HCT116 (cell line): ENCODE results near the gene TTLL5.

ENCODE experiments used
- CBX3 ChIP-seq: IDR thresholded peaks from 2 replicates; pipeline ENCODE4 v1.6.1; 2012; ENCODE audit warnings: low read depth
- EGR1 ChIP-seq: IDR thresholded peaks from 2 replicates; pipeline ENCODE4 v1.6.1; 2012; ENCODE audit warnings: low read depth
- JUND ChIP-seq: IDR thresholded peaks from 2 replicates; pipeline ENCODE4 v1.6.1; 2012
- POLR2A ChIP-seq: IDR thresholded peaks from 2 replicates; pipeline ENCODE4 v1.7.0; 2011; ENCODE audit warnings: borderline replicate concordance; ENCODE audit not compliant: insufficient read depth, insufficient read length; ENCODE audit errors: extremely low read depth
- SIN3A ChIP-seq: IDR thresholded peaks from 2 replicates; pipeline ENCODE4 v1.6.1; 2012; ENCODE audit warnings: low read depth
- SP1 ChIP-seq: IDR thresholded peaks from 2 replicates; pipeline ENCODE4 v1.6.1; 2012; ENCODE audit warnings: low read depth
- SRF ChIP-seq: IDR thresholded peaks from 2 replicates; pipeline ENCODE4 v1.6.1; 2012; ENCODE audit warnings: low read depth
- ZBTB33 ChIP-seq: IDR thresholded peaks from 2 replicates; pipeline ENCODE4 v1.6.1; 2011; ENCODE audit warnings: mild to moderate bottlenecking, low read length, moderate library complexity; ENCODE audit not compliant: insufficient replicate concordance; ENCODE audit errors: extremely low read depth
- ZNF274 ChIP-seq: fragments of 200-500 bp; sonication (Bioruptor generic); IDR thresholded peaks from 2 replicates; pipeline ENCODE4 v1.6.1; 2014; ENCODE audit warnings: mild to moderate bottlenecking, low read depth, low read length, inconsistent platforms
- TF ChIP-seq, protein P1 (sequence below), 3 experiments: fragments of 200-600 bp in 1 of 3; sonication (generic) in 1 of 3; IDR thresholded peaks in 2 of 3; conservative IDR thresholded peaks in 1 of 3; 2 replicates each; pipeline ENCODE4 v1.5.1; 2012 to 2017; ENCODE audit warnings: low read depth in 2 of 3, low read length in 2 of 3, antibody characterized with exemption in 1 of 3, borderline replicate concordance in 1 of 3, control low read depth in 1 of 3, mild to moderate bottlenecking in 1 of 3, mixed read lengths in 1 of 3, mixed run types in 1 of 3, moderate library complexity in 1 of 3; ENCODE audit not compliant: insufficient read depth in 1 of 3

- no peak for TF ChIP-seq POLR2A
- TF ChIP-seq CBX3 = no peak
- TF ChIP-seq EGR1 = no peak
- no peak for TF ChIP-seq SIN3A
- no peak for TF ChIP-seq JUND
- TF ChIP-seq, protein P1, sequence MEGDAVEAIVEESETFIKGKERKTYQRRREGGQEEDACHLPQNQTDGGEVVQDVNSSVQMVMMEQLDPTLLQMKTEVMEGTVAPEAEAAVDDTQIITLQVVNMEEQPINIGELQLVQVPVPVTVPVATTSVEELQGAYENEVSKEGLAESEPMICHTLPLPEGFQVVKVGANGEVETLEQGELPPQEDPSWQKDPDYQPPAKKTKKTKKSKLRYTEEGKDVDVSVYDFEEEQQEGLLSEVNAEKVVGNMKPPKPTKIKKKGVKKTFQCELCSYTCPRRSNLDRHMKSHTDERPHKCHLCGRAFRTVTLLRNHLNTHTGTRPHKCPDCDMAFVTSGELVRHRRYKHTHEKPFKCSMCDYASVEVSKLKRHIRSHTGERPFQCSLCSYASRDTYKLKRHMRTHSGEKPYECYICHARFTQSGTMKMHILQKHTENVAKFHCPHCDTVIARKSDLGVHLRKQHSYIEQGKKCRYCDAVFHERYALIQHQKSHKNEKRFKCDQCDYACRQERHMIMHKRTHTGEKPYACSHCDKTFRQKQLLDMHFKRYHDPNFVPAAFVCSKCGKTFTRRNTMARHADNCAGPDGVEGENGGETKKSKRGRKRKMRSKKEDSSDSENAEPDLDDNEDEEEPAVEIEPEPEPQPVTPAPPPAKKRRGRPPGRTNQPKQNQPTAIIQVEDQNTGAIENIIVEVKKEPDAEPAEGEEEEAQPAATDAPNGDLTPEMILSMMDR (IDR thresholded peaks at IDR 0.05 in 2 of 3, conservative IDR thresholded peaks at IDR 0.05 in 1 of 3; ENCODE audit: borderline replicate concordance in 1 of 3, insufficient read depth in 1 of 3, low read depth in 2 of 3, low read length in 2 of 3) = no peak
- no peak for TF ChIP-seq ZNF274
- TF ChIP-seq SRF = no peak
- no peak for TF ChIP-seq ZBTB33
- no peak for TF ChIP-seq SP1
Observed at GRCh38 chr14:75803765-75804164, 142.7 kb downstream of the TTLL5 start.
